MCF 10A (cell line): ENCODE results near the gene PRR33. TPM values are rescaled to one million over a fixed set of nuclear protein-coding genes. Genes with fewer than 3 reads are reported as not detected.

ENCODE experiments used
- BruUV-seq: library from RNA; stranded (reverse); fragments of 400-500 nt; replicated peaks from 2 replicates; lab custom pipeline; 2021; lab: Mats Ljungman, UMichigan
- CTCF ChIA-PET: fragments of 300-600 bp; sonication (Branson Sonifier 250); formaldehyde crosslinking; extraction: SDS; loops from one replicate; lab custom pipeline; 2021; ENCODE audit warnings: antibody characterized with exemption, inconsistent platforms; lab: Yijun Ruan, JAX
- POLR2A ChIA-PET: fragments of 300-600, 350-650 bp; sonication (Branson Sonifier 250); formaldehyde crosslinking; extraction: SDS; loops from one replicate; lab custom pipeline; 2020; ENCODE audit warnings: antibody characterized with exemption, inconsistent platforms; lab: Yijun Ruan, JAX
- DNase-seq: peaks from one replicate; pipeline ENCODE4 v3.0.0-alpha.2; 2018; ENCODE audit not compliant: unreplicated experiment
- H3K27ac Mint-ChIP-seq: one replicate; pipeline ENCODE4 v1.8.0; 2022; ENCODE audit warnings: mild to moderate bottlenecking, low read depth, mixed read lengths; ENCODE audit not compliant: unreplicated experiment
- H3K27me3 Mint-ChIP-seq: one replicate; pipeline ENCODE4 v1.8.0; 2022; ENCODE audit warnings: mixed read lengths; ENCODE audit not compliant: insufficient read depth, unreplicated experiment
- H3K36me3 Mint-ChIP-seq: one replicate; pipeline ENCODE4 v1.8.0; 2022; ENCODE audit warnings: mild to moderate bottlenecking, moderate library complexity, mixed read lengths; ENCODE audit not compliant: insufficient read depth, unreplicated experiment
- H3K4me1 Mint-ChIP-seq: one replicate; pipeline ENCODE4 v1.8.0; 2022; ENCODE audit warnings: mixed read lengths; ENCODE audit not compliant: insufficient read depth, unreplicated experiment
- H3K4me3 Mint-ChIP-seq: one replicate; pipeline ENCODE4 v1.8.0; 2022; ENCODE audit warnings: mild to moderate bottlenecking, moderate library complexity, mixed read lengths; ENCODE audit not compliant: unreplicated experiment
- H3K9me3 Mint-ChIP-seq: one replicate; pipeline ENCODE4 v1.8.0; 2022; ENCODE audit warnings: mixed read lengths; ENCODE audit not compliant: unreplicated experiment
- CTCF ChIP-seq: fragments of 200-600 bp; IDR thresholded peaks from one replicate; pipeline ENCODE4 v1.8.0; 2022; ENCODE audit warnings: antibody characterized with exemption, mild to moderate bottlenecking; ENCODE audit not compliant: unreplicated experiment
- intact Hi-C: fragments of 100-400 bp; cut with micrococcal nuclease; formaldehyde crosslinking; loops from 2 replicates; pipeline ENCODE4 v1.14.1; 2022
- total RNA-seq: library from RNA; stranded (reverse); gene quantifications from 2 replicates; pipeline ENCODE4 v1.2.3, GENCODE V29; 2022

PRR33 gene
- total RNA-seq, 1 experiment from 2014 or later = not detected

DNA sequence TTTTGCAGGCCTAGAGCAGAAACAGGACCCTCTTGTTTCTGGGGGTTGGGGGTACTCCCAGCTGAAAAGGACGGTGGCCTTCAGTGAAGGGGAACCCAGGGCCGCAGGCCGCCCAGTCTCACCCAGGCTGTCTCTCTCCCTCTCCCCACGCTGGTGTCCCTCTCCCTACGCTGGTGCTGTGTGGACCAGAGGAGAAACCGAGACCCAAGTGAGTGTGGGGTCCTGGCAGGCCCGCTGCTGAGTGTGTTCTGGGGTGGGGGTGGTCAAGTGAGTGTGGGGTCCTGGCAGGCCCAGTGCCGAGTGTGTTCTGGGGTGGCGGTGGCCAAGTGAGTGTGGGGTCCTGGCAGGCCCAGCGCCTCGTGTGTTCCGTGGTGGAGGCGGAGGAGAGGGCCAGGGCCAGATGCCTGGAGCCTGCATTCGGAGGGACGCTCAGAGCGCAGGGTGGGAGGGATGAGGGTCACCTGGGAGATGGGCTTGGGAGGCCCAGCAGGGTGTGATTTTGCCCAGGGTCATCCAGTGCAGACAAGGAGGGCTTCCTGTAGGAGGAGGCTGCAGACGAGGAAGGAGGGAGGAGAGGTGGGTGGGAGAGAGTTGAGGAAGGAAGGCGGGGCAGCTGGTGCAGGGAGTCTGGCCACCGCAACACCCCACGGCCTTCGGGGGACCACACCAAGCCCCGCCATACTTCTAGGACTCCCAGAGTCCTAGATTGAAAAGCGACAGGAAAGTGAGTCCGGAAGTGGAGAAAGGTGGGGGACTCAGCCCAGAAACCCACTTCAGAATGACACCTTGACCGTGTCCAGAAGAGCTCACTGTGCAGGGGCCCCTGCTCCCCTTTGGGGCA, 38.1 kb upstream of the PRR33 start:
- no peak overlapping the region for H3K27ac Mint-ChIP-seq
- POLR2A ChIA-PET = no interaction called here
- no peaks in the 10 kb centered on the region for H3K9me3 Mint-ChIP-seq
- DNase-seq = no peak
- H3K27me3 Mint-ChIP-seq = peaks cover 32% of the 10 kb centered on the region
- H3K4me3 Mint-ChIP-seq = no peak overlapping the region
- CTCF ChIA-PET = no interaction called here
- BruUV-seq = no TSS peak
- H3K4me1 Mint-ChIP-seq = peaks cover 5% of the 10 kb centered on the region
- intact Hi-C loops = no loop called here
- TF ChIP-seq CTCF = no peak
- H3K36me3 Mint-ChIP-seq = no peaks in the 10 kb centered on the region

DNA sequence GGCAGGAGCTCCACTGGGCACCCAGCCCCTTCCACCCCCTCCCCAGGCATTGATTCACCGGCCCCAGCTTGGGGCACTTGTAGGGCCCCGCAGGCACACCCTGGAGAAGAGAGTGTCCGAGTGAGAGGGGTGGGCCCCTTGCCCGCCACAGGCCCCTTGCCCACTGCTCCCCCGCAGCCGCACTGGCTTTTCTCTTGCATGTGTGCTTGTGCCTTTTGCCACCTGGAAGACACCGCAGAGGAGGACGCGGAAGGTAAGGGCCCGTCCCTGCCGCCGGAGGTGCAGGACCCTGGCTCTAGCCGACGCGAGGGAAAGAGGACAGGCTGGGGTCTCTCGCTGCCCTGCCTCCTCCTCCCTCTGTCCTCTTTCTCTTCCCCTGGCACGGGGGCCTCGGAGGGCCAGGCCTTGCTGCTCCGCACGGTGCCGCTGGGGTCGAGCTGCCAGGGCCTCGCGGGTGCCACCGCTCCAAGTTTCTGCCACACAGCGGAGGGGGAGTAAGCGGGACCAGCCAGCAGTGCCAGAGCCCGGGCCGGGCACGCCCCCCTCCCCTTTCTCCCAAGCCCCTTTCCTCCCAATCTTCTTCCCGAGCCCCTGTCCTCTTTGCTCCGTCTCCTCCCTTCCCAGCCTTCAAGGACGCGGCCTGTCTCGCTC, 37.3 kb upstream of the PRR33 start:
- peaks cover 35% of the 10 kb centered on the region for H3K27me3 Mint-ChIP-seq
- H3K27ac Mint-ChIP-seq = no peak overlapping the region
- no peak overlapping the region for H3K4me3 Mint-ChIP-seq
- intact Hi-C loops = no loop called here
- no peak for TF ChIP-seq CTCF
- H3K36me3 Mint-ChIP-seq = no peaks in the 10 kb centered on the region
- CTCF ChIA-PET = no interaction called here
- no peaks in the 10 kb centered on the region for H3K9me3 Mint-ChIP-seq
- no TSS peak for BruUV-seq
- POLR2A ChIA-PET = no interaction called here
- no peak for DNase-seq
- H3K4me1 Mint-ChIP-seq = peaks cover 5% of the 10 kb centered on the region

GRCh38 chr11:1928470-1928890, 36.8 kb upstream of the PRR33 start:
- Mint-ChIP-seq H3K9me3 (no peaks in the 10 kb centered on the region), H3K4me3 (no peak overlapping the region), H3K4me1 (peaks cover 5% of the 10 kb centered on the region), H3K27ac (no peak overlapping the region), H3K36me3 (no peaks in the 10 kb centered on the region), H3K27me3 (peaks cover 32% of the 10 kb centered on the region)
- ChIA-PET POLR2A (no interaction called here), CTCF (no interaction called here)
- intact Hi-C loops = no loop called here
- TF ChIP-seq CTCF = no peak
- BruUV-seq = no TSS peak
- no peak for DNase-seq

- Mint-ChIP-seq H3K4me1 (peaks cover 5% of the 10 kb centered on the region), H3K36me3 (no peaks in the 10 kb centered on the region), H3K27ac (no peak overlapping the region), H3K4me3 (no peak overlapping the region), H3K27me3 (peaks cover 27% of the 10 kb centered on the region), H3K9me3 (no peaks in the 10 kb centered on the region)
- no peak for DNase-seq
- intact Hi-C loops = no loop called here
- no peak for TF ChIP-seq CTCF
- BruUV-seq = no TSS peak
- POLR2A ChIA-PET = no interaction called here
- CTCF ChIA-PET = no interaction called here
Observed at GRCh38 chr11:1927848-1928469, 36.3 kb upstream of the PRR33 start.
